Measurements from ENCODE around the gene CDH13. TPM values are rescaled to one million over a fixed set of nuclear protein-coding genes. Genes with fewer than 3 reads are reported as not detected.

The CDH13 gene
- total and polyA plus RNA-seq, 8 donors, result 0.12 to 21.4 (median 1.7) TPM; not detected in 1

DNA sequence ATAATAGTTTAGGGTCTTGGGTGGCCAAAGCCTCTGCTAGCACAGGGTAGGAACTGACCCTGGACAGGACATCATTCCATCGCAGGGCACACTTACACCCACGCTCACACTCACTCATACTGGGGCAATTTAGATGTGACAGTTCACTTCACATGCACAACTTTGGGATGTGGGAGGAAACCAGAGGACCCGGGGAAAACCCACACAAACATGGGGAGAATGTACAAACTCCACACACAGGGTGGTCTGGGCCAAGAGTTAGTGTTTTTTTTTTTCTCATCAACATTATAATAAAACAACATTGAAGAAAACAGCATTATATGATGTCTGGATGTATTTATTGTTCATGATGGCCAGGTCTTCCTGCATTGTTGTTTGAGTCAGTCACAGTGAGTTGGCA, 93.6 kb downstream of the CDH13 start:
- DNase-seq, result no peak
- TF ChIP-seq, protein P1, sequence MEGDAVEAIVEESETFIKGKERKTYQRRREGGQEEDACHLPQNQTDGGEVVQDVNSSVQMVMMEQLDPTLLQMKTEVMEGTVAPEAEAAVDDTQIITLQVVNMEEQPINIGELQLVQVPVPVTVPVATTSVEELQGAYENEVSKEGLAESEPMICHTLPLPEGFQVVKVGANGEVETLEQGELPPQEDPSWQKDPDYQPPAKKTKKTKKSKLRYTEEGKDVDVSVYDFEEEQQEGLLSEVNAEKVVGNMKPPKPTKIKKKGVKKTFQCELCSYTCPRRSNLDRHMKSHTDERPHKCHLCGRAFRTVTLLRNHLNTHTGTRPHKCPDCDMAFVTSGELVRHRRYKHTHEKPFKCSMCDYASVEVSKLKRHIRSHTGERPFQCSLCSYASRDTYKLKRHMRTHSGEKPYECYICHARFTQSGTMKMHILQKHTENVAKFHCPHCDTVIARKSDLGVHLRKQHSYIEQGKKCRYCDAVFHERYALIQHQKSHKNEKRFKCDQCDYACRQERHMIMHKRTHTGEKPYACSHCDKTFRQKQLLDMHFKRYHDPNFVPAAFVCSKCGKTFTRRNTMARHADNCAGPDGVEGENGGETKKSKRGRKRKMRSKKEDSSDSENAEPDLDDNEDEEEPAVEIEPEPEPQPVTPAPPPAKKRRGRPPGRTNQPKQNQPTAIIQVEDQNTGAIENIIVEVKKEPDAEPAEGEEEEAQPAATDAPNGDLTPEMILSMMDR (IDR thresholded peaks at IDR 0.05), result no peak
- TF ChIP-seq EP300 (IDR thresholded peaks at IDR 0.05), result no peak
- TF ChIP-seq POLR2A (IDR thresholded peaks at IDR 0.05), result no peak
- TF ChIP-seq POLR2AphosphoS5 (IDR thresholded peaks at IDR 0.05), result no peak
- intact Hi-C loops (cut with DNase I; ENCODE audit: low total_unique reads), result no loop called here
- H3K4me1 ChIP-seq, result peaks cover 0 to 7% (median 0%) of the 10 kb centered on the region in 4 donors
- H3K27me3 ChIP-seq, result peaks cover 0 to 15% (median 0%) of the 10 kb centered on the region in 3 donors
- WGBS, 5 donors, result 76 to 93% (median 88%) methylated on average over 3 of the region's 3 CpGs
- H3K27ac ChIP-seq, result no peak overlapping the region
- no peaks in the 10 kb centered on the region for H3K36me3 ChIP-seq
- no peak overlapping the region for H3K4me3 ChIP-seq
- no peaks in the 10 kb centered on the region for H3K9me3 ChIP-seq

DNA sequence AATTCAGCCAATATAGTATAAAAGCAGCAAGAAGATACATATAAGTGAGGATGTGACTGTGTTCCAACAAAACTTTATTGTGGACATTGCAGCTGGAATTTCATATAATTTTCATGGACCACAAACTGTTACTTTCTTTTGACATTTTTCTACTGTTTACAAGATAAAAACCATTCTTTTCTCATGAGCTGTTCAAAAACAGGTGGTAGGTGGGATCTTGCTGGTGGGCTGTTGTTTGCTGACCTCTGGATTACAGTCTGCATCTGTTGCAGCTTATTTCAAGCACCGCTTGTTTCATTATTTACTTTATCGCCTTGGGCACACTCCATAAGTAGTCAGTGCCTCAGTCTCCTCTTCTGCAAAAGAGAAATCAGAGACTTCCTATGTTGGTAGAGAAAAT, 99.5 kb downstream of the CDH13 start:
- Histone ChIP-seq H3K36me3 (no peaks in the 10 kb centered on the region), H3K27ac (no peak overlapping the region)
- WGBS, 5 donors, result 71 to 84% (median 75%) methylated on average over 2 of the region's 2 CpGs

DNA sequence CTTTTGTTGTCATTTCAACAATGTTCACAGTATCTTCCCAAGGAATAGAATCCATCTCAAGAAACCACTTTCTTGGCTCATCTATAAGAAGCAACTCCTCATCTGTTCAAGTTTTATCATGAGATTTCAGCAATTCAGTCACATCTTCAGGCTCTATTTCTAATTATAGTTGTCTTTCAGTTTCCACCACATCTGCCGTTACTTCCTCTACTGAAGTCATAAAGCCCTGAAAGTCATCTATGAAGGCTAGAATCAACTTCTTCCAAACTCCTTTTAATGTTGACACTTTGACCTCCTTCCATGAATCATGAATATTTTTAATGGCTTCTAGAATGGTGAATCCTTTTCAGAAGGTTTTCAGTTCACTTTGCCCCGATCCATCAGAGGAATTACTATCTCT, 102.1 kb downstream of the CDH13 start:
- Histone ChIP-seq H3K4me3 (no peak overlapping the region), H3K27me3 (no peaks in the 10 kb centered on the region), H3K36me3 (no peaks in the 10 kb centered on the region), H3K27ac (no peak overlapping the region), H3K4me1 (no peaks in the 10 kb centered on the region), H3K9me3 (peaks cover 0 to 16% (median 12%) of the 10 kb centered on the region in 4 donors)
- no peak for DNase-seq
- 82 to 91% (median 88%) methylated on average over 2 of the region's 2 CpGs for WGBS, 5 donors
- intact Hi-C loops (cut with DNase I; ENCODE audit: low total_unique reads), result no loop called here
- TF ChIP-seq EP300 (IDR thresholded peaks at IDR 0.05) (no peak), POLR2A (IDR thresholded peaks at IDR 0.05) (no peak), POLR2AphosphoS5 (IDR thresholded peaks at IDR 0.05) (no peak)
- TF ChIP-seq, protein P1 (IDR thresholded peaks at IDR 0.05), result no peak

More for the DNA sequence above, 99.5 kb downstream of the CDH13 start:
- TF ChIP-seq POLR2AphosphoS5 (IDR thresholded peaks at IDR 0.05), result no peak
- no peak for TF ChIP-seq POLR2A (IDR thresholded peaks at IDR 0.05)
- intact Hi-C loops (cut with DNase I; ENCODE audit: low total_unique reads), result no loop called here
- no peaks in the 10 kb centered on the region for H3K27me3 ChIP-seq
- H3K4me3 ChIP-seq, result no peak overlapping the region
- no peaks in the 10 kb centered on the region for H3K4me1 ChIP-seq
- peaks cover 0 to 16% (median 12%) of the 10 kb centered on the region in 4 donors for H3K9me3 ChIP-seq
- DNase-seq, result no peak

DNA sequence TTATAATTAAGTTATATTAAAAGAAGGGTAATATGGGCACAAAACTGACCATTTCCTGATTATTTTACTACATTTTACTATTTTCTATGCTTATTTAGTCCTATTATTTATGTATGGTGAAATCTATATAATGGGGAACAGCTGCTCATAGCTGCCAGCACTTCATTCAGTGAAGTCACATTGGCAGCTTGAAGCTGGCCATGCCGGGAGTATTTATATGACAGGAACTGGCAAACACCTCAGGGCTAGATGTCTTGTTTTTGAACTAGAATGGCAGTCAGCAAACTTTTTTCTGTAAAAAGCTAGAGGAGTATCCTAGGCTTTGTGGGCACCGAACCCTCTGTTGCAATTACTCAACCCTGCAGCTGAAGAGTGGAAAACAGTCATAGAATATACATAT, 104.1 kb downstream of the CDH13 start:
- Histone ChIP-seq H3K4me1 (peaks cover 0 to 3% (median 0%) of the 10 kb centered on the region in 4 donors), H3K9me3 (peaks cover 0 to 16% (median 12%) of the 10 kb centered on the region in 4 donors), H3K36me3 (no peaks in the 10 kb centered on the region), H3K27ac (no peak overlapping the region), H3K4me3 (no peak overlapping the region), H3K27me3 (no peaks in the 10 kb centered on the region)
- intact Hi-C loops (cut with DNase I; ENCODE audit: low total_unique reads), result no loop called here
- DNase-seq, result no peak
- TF ChIP-seq, protein P1 (IDR thresholded peaks at IDR 0.05), result no peak
- TF ChIP-seq EP300 (IDR thresholded peaks at IDR 0.05) (no peak), POLR2AphosphoS5 (IDR thresholded peaks at IDR 0.05) (no peak), POLR2A (IDR thresholded peaks at IDR 0.05) (no peak)
- 69 to 98% (median 89%) methylated on average over 2 of the region's 2 CpGs for WGBS, 5 donors

DNA sequence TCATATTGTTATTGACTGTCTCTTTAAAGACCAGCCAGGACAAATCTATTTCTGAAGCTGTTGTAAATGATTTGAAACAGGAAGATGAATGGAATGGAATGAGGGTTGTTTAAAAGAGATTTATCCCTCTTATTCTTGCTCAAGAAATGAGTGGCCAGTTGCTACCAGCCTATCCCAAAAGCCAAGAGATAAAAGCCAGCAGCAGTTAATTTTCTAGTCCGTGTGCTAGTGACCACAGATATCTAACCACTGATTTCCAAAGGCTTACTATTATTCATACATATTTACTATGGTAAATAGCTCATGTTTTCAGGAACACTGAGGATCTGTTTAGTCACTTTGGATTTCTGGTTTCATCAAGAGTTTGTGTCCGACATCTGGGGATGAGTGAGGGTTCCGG, 105.7 kb downstream of the CDH13 start:
- no peak overlapping the region for H3K27ac ChIP-seq
- intact Hi-C loops (cut with DNase I; ENCODE audit: low total_unique reads), result no loop called here
- DNase-seq, result no peak
- H3K27me3 ChIP-seq, result no peaks in the 10 kb centered on the region
- peaks cover 0 to 8% (median 0%) of the 10 kb centered on the region in 4 donors for H3K4me1 ChIP-seq
- WGBS, 5 donors, result 69 to 83% (median 80%) methylated on average over 3 of the region's 3 CpGs
- no peak overlapping the region for H3K4me3 ChIP-seq
- no peaks in the 10 kb centered on the region for H3K36me3 ChIP-seq
- TF ChIP-seq POLR2AphosphoS5 (IDR thresholded peaks at IDR 0.05), result no peak
- TF ChIP-seq EP300 (IDR thresholded peaks at IDR 0.05), result no peak
- no peak for TF ChIP-seq POLR2A (IDR thresholded peaks at IDR 0.05)
- H3K9me3 ChIP-seq, result peaks cover 0 to 16% (median 12%) of the 10 kb centered on the region in 4 donors
